COLO668 (cell line): ENCODE data around the gene PTPRM.

Source experiments
- DNase-seq: peaks from one replicate; lab custom pipeline; 2025; ENCODE audit not compliant: unreplicated experiment; lab: John Stamatoyannopoulos, UW

The PTPRM gene

DNA sequence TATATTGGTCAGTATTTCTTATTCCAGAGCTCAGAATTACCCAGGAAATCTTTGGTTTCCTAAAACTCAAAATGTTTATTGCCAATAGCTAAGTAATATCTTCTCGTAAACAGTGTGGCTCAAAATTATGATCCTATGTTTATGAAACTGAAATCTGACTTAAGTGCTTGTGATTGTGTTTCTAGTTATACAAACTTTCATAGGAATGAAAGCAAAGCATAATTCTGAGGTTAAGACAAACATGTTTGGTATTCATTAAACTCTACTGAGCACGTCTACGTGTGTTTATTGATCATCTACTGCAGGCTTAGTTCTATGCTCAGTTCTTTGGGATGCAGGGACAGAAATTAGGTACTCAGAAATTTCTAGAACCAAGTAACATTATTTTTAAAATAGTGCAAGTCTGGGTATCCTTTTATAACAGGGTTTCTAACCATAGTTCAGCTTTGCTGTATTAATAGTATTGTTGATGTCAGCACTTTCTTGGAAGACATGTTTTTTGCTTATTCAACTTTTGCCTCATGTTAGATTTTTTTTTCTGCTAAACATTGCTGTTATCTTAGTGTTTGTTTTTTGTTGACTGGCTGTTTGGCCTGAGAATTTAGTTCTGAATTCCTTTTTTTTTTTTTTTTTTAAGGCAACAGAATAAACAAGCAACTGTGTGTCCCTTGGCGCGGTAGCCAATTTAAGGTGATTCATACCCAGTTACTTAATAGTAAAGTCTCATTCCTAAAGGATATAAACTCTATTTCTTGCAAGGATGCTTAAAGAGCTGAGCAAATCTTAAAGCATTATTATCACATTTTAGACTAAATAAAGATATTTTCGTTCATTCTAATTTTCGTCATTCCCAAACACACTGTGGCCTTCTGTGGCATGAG lies 31.3 kb downstream of the PTPRM start:
- no peak for DNase-seq

DNA sequence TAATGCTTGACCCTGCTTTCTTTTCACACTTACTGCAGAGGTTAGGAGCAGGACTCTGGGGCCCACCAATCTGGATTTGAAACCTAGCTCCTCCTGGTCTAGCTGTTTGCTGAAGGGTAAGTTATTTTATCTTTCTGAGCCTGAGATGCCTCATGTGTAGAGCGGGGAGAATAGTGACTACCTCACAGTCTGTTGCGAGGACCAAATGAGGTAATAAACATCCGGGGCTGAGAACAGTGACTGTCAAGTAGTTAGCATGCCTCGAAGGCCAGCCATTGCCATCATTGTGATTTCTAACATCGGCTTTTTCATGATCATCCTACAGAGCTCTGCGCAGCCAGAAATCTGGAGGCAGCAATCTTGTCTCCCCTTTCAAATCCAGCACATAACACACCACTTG lies 32.9 kb downstream of the PTPRM start:
- DNase-seq: no peak

DNA sequence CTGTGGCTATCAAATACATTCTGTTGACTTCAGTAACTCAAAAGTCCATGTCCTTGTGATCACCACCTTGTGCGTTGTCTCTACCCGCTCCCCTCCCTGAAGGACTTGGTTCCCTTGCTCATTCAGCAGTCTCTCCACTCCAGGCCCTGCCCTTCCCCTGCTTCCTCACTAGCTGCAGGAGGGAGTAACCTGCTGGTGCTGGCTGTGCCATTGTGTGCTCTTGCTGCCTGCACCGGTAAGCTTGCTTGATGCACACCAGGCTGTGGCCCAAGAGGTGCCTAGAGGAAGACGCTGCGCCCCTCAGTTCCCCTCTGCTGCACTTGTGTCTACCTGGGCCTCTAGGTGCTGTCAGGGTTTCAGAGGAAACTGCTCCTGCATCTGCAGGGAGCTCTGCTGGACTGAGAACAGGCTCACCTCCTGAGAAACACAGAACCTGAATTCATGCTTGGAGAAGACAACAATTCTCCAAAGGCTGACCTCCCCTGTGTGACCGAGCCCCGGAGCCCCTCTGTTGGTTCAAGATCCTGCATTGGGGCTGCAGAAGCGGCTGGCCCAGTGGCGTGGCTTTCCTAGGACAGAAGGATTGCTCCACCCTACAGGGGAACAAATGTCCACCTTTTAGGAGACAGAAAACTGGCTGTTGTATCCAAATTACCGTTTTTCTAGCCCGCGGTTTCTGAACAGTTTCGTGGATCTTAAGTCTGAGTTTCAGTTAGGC lies 33.6 kb downstream of the PTPRM start:
- no peak for DNase-seq

DNA sequence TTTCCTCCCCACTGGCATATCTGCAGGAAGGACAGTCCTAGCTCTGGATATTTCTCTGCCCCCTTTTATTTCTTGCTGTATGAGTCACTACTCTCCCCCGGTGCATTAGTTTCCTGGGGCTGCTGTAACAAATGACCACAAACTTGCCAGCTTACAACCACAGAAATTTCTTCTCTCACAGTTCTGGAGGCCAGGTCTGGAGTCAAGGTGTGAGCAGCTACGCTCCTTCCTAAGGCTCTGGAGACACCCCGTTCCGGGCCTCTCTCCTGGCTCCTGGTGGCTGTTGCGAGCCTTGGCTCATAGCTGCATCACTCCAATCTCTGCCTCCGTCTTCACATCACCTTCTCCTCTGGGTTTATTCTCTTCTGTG lies 34.1 kb downstream of the PTPRM start:
- no peak for DNase-seq

DNA sequence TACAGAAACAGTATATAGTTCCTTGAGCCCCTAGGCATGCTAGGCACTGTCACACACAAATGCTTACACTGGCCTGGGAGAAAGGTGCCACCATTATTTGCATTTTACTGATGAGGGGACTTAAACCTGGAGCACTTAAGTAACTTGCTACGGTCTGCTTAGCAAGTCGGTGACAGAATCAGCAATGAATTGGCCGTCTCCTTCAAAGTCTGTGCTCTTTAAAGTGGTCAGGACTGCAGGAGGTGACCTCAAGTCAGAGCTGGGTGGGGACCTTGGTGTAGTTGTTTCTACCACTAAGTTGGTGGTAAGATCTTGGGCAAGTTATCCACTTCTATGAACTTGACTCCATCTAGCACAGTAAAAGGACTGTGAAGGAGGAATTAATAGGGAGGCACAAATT lies 34.8 kb downstream of the PTPRM start:
- no peak for DNase-seq

DNA sequence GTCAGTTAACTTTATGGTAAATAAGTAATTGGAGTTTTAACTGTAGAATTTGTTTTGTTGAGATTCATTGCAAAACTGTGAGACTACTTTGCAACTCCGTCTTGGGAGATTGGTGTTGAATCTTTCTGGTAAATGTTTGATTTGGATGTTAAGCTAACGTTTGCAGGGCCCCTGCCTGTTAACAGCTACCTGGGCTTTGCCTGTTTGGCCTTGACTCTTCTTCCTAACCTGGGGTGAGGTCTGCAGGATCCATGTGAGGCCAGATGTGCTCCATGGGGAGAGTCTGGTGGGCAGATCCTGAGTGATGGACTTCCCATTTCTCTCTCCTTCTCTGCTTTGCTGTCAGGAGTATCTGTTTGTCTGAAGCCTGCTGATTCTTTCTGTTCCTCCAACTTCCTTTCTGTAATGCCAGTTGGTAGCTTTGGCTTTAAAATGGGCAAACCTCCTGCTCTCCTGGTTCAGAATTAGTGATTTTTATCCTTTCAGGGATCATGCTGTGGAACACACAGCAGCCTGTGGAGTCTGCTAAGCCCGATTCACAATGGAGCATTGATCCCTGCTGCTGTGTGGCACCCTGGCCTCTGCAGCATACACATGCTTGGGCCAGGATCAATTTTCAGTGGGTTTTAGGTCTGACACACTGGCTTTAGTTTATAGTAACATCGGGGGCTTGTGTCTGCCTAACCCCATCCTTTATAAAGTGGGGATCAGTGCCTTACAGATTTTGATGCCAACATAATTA lies 36.3 kb downstream of the PTPRM start:
- no peak for DNase-seq

DNA sequence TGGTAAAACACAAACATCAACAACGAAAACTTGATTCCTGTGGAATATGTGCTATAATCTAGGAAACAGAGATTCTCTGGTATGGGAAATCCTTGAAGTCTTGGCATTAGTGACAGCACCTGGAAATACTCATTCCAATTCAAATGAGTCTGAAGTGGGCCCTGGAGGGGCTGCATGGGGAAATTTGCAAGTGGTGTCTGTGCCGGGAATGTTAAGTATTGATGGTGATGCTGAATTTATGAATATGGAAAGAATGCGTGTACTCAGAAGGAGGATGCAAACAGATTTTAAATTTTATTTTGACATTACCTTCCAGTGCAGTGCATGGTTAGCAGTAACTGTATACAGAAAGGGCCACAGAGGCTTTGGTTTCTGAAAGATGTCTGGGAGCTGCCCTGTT lies 37.2 kb downstream of the PTPRM start:
- no peak for DNase-seq

DNA sequence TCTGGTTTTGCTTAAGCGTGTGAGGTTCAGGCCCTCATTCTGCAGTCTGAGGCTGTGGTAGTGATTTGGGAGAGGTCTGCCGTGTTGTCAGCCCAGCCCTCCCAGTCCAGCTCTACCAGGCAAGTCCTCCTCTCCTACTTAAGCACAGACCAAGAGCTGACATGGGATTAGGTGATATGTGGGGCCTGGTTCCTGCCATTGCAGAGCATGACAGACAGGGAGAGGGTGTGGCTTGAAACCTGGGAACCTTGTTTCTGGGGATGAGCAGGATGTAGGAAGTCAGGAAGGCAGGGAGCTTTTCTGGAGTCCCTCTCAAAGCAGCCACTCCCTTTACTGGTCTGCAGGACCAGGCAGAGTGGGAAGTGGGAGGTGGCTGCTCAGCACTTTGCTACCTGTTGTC lies 38.6 kb downstream of the PTPRM start:
- DNase-seq: no peak

DNA sequence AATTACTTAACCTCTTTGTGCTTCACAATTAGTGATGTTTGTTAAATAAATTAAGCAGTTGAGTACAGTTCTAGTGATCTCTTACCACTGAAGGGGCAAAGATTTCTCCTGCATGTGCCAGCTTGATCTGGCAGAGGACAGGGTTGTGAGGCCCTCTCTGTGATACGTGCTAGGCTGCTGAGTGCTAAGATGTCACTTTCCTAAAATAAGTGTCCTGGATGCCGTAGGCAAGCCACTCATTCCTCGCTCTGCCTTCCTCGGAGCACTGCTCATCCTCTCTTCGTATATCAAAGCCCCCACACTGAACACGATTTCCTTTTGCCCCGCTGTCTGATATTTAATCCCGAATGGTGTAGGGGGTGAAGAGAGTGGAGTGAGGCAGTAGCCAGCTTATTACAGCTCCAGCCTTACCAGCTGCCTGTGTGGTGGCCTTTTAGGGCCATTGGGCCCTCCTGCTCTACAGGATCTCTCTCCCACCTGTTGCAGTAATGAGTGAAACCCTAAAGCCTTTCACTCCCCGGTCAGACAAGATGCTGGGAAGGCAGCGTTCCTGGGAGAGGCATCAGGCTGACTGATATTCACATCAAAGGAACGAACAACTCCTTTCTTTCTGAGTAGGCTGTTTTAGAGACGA lies 40.5 kb downstream of the PTPRM start:
- no peak for DNase-seq

DNA sequence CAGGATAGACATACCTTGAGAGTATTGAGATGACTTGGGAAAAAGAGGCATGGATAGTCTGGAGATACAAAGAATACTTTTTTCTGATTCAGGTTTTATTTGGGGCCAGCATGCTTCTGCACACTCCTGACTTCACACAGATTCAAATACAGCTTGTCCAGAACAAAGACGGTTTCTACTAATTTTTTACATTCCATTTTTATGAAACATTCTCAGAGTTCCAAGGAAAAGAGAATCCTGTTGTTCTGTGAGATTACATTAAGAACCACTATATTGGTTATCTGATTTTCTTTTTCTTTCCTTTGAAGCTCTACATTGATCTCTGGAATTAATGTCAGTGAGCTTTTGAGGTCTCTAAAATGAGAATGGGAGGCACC lies 41.0 kb downstream of the PTPRM start:
- no peak for DNase-seq

DNA sequence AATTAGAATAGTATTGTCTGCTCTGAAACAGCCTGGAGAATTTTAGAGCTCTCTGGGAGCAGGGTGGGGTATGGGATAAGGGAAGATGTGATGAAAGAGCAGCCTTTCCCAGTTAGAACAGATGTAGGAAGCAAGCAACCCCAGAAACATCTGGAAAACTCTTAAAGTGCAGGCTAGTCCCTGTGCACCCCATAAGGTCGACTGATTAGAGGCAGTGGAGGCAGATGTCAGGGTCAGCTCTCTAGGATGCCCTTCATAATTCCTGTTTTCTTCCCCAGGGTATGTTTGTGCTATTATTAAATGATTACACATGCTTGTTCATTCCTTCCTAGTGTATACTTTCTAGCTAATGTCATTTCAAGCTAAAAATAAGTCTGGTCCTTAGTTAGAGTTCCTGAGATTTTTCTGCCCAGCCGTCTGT lies 41.7 kb downstream of the PTPRM start:
- DNase-seq: no peak

DNA sequence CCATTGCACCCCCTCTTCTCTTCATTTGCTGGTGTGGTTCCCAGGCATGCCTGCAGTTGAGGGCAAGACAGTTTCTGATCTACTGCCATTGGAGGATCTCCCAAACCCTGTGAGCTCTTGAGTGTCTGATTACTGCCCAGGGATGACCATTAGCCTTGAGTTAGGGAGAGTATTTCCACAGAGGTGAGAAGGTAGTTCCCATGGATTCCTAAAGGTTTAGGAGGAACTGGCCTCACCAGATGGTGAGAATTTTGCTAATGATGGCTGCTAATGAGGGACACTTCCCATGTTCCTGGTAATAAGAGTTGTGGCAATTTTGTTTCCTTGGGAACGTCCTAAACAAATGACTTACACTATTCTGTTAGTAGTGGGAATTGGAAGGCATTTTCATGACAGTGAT lies 42.5 kb downstream of the PTPRM start:
- DNase-seq: no peak

DNA sequence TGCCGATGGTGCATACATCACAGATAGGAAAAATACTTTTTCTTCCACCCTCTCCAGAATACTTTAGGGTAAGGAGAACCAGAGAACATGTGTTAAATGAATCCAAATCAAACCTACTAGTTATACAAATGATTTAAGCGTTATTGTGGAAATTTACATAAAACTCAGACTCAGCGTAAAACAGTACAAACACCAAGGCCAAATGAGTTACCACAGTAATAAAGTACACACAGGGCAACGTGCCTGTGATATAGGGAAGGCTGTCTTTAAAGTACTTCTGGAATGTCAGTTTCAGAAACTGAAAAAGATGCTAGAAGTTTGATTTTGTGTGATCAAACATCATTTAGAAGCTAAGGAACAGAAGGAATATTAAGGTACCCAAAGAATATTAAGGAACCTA lies 46.9 kb downstream of the PTPRM start:
- no peak for DNase-seq

DNA sequence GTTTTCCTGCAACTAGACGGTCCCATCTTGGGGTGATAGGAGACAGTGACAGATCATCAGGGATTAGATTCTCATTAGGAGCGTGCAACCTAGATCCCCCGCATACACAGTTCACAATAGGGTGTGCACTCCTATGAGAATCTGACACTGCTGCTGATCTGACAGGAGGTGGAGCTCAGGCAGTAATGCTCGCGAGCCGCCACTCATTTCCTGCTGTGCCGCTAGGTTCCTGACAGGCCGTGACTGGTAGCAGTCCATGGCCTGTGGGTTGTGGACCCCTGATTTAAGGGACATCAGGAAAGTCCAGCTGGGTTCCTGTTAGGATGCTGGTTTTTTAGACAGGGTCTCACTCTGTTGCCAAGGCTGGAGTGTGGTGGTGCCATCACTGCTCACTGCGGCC lies 48.7 kb downstream of the PTPRM start:
- DNase-seq: no peak

DNA sequence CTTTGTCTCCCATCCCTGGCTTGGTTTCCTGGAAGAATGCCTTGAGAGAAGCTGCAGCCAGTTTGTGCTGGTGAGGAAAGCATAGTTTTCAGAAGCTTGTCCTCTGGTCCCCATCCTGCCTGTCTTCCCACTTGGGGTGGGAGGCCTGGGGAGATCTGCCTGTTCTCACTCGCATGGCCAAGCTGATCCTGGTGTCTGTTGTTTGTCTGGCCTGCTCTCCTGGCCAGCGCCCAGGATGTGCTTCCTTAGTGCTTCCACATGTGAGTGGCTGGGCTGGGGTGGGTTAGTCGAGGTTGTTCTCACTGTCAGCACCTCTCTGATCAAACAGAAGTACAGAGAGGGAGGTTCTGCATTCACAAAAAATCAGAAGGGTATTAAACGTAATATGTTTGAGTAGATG lies 49.5 kb downstream of the PTPRM start:
- no peak for DNase-seq

DNA sequence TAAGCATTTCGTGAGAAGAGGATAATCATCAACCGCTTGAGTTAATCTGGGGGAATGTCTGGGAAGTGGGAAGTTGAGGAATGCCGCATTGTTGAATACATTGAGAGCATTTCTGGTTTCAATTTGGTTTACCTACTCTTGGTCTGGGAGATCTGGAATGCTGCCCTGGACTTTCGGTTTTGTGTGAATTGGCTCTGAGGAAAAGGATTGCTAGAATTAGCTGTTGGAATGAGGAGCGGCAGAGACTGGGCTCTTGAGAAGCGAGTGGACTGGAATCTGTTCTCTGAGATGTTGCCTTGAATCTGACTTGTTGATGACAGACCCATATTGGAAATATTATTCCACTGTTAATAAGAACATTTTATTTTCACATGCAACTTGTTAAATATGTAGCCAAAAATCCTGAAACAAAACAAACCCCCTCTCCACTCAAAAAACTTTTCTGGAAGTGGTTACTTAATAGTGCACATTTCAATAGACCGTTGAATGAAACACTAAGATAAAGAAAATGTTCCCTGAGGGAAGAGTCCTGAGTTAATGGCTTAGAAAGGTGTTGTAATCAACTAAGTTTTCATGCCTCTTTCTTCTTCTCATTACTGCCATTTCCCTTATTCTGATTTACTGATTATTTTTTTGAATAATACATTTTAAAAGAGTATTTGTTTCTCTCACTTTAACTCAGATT lies 50.8 kb downstream of the PTPRM start:
- DNase-seq: no peak

DNA sequence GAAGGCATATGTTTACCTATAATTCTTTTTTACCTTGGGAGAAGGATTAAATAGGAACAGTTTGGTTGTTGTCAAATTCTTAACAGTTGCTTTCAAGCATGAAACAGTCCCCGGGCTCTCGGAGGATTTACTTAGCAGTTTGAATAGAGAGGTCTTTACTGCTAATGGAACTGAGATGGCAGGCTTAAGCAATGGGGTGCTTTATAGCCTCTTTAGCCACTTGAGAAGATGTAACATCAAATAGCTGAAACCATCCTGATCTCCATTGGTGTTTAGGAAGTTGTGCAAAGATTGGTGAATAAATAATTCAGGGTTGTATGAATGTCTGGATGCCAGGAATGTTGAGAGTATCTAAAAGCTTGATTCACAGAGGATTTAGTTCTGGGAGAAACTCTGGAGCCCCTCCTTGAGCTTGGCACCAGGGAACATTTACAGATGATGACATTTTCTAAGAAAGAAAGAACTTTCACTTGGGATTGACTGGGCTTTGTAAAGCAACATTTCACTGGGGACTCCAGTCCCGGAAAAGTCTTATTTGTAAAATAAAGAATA lies 51.9 kb downstream of the PTPRM start:
- DNase-seq: no peak

DNA sequence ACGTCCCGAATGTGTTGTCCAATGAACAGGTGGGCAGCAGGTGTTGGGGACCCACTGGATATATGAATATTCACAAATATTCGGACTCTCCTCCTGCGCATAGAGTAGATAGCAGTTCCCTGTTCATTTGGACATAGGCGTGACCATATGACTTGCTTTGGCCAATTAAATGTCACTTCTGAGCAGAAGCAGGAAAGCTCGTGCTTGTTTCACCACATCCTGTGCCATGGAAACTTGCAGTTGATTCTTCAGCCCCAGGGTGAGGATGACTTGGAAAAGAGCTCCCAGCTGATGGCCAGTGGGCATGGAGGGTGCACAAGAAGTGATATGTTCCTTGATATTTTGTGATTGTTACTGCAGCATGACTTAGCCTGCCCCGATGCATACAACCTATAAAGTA lies 52.6 kb downstream of the PTPRM start:
- no peak for DNase-seq

DNA sequence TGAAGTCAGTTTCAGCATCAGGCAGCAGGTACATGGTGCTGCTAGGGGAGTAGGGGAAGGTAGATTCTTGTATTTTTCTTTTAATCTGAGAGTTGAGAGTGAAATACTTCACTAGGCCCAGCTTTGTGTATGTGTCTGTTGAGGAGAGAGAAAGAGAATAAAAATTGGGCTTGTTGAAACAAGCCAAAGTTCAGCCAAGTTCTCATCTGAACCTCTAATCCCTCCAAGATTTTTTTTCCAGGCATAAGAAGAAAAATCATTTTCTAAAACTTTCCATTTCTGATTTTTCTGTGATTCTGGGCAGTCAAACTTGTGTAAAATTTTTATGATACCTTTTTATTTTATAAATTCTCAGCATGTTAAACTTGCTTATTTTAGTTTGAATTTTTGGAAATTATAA lies 55.6 kb downstream of the PTPRM start:
- DNase-seq: no peak

DNA sequence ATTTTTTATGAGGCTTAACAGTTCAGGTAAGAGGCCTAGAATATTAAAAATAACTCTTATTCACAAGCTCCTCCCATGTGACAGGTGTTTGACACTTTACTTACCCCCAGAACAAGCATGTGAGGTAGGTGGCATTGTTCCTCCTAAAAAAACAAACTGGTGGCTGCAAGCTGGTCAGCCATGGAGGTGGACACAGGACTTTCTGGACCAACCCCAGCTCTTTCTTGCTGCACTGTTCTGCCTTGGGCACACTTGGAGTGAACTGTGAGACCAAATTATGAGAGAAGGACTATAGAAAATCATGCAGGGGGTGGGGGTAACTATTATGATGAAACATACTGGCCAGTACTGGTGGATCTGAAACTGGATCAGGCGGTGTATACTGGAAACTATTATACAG lies 56.6 kb downstream of the PTPRM start:
- no peak for DNase-seq

DNA sequence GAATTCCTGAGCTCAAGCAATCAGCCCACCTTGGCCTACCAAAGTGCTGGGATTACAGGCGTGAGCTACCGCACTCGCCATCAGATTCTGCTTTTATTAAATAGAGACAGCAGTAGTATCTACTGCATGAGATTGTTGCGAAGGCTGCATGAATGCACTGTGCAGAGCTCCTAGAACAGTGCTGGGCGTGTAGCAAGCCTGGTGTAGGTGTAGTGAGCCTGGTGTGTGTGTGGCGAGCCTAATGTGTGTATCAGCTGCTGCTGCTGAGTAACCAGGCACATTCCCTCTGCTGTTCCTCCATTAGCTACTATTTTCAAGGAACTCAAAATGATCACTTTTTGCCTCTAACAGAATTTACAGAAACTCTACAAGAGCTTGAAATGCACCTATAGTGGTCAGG lies 57.6 kb downstream of the PTPRM start:
- no peak for DNase-seq
